ENCODE measurements around the gene CACNA1S.

CACNA1S gene

DNA sequence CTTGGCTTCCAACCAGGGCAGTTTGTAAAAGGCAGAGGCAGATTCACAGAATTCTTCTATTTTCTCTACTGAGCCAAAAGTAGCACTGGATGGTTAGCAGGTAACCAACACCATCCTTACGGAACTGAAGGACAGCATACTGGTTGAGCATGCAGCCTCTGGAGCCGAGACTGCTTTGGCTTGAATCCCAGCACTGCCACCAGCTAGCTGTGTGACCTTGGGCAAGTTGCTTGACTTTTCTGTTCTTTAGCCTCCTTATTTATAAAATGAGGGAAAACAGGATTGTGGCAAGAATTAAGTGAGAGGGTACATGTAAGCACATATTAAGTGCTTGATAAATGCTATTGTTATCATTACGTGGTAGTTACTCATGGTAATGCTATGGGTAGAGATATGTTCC is 19.5 kb downstream of the CACNA1S start:
- DNase-seq: no peak

DNA sequence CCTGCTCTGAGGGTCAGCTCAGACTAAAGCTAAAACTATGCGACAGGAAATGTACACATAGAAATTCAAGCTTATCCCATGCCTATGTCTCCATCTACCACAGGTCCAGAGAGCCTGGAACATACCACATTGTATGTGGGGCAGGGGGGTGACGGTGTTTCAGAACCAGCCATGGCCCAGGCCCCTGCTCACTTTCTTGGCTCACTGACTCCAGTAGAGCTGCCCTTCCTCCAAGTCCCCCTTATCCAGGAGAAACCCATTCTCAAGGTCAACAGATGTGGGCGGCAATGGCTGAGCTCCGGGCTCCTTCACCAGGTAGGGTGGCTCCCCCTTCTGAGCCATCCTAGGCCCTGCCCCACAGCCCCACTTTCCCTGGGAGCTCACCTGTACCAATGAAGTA is 21.0 kb downstream of the CACNA1S start:
- DNase-seq: no peak

DNA sequence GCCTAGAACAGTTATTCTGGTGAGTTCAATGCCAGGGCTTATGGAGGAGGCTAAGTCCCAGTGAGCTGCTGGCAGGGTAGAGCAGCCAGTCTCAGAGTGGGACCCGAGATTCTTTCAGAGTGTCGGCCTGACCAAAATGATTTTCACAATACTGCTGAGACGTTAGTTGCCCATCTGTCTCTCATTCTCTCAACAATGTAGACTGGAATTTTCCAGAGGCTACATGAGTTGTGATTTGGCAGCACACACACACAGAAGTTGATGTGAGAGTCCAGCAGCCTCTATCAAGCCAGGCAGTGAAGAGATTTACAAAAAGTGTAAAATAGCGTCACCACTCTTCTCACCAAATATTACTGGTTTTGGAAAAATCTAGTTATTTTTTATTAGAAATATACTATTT is 21.7 kb downstream of the CACNA1S start:
- DNase-seq: no peak

DNA sequence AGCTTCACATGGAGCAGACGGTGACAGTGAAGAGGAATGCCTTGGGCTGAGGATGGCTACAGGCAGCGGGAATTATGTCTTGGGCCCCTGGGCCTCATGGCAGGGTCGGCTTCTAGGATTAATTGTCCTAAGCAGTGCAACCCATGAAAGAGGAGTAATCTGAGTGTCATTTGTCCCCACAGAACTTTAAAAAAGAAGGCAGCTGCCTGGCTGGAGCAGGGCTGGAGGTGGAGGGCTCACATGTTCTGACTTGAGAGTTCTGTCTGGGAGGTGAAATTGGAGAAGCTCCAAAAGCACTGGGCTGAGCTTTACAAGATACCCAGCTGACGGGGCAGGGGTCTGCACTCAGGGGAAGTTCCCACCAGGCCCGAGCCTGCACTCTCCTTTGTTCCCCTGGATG is 22.6 kb downstream of the CACNA1S start:
- DNase-seq: no peak

DNA sequence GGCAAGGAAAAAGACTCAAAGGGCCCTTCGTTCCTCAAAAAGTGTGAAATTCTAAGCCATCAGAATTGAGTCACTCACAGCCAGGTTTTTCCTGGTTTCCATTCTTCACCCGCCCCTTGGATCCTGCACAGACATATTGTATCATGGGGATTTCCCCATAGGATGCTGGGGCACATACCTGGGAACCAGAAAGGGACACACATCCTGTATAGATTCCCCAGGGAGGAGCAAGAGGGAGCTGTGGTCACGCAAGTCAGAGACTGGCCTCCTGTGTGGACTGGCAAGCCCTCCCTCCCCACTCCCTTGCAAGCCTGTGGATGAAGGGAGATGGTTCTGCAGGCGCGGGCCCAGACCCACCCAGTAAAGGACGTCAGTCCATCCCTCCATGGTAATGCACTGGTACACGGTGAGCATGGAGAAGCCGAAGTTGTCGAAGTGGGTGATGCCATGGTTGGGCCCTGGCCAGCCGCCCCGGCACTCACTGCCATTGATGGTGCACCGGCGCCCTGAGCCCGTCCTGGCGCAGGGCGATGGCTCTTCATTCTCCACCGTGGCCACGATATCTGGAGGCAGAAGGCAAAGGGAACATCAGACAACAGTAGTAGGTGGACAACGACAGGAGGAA is 23.2 kb downstream of the CACNA1S start:
- DNase-seq: no peak

DNA sequence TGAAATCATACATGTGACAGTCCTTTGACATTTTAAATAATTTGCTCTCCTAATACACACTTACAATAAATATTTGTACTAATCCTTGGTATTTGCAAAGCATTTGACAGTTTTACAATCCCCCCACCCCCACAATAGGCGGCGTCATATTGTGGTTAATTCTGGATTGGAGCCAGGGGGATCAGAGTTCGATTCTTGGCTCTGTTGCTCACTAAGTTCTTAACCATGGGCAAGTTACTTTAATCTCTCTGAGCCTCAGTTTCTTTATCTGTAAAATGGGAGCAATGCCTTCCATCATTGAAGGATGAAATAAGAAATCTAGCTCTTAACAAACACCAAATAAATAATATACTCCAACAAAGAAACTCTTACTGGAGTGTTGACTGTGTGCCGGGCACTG is 23.8 kb downstream of the CACNA1S start:
- no peak for DNase-seq

DNA sequence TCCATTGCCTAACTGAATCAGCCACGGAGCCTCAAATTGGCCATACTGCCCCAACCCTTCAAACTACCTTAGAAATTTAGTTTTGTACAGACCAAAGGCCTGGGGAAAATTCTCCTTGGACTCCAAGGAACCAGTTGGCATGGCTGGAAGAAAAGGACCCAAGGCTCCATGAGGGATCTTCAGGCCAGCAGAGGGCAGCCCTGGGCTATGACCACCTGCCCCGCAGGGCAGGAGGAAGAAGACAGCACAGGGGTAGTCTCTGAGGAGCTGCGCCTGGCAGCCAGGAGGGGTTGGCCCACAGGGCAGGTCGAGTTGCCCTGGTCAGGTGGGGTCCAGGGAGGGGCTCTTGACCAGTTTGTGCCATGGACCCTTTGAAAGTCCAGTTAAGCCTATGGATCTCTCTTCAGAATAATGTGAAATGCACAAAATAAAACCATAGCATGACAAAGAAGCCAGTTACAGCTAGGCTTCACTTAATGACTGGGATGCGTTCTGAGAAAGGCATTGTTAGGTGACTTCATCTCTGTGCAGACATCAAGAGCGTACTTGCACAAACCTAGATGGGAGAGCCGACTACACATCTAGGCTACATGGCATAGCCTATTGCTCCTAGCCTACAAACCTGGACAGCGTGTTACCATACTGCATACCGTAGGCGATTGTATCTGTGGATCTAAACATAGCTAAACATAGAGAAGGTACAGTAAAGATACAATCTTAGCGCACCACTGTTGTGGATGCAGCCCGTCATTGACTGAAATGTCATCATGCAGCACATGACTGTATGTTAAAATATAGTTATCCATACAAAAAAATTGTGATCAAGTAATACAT is 26.1 kb downstream of the CACNA1S start:
- DNase-seq: peak in 2 of 5 donors; percentile 15 to 29

DNA sequence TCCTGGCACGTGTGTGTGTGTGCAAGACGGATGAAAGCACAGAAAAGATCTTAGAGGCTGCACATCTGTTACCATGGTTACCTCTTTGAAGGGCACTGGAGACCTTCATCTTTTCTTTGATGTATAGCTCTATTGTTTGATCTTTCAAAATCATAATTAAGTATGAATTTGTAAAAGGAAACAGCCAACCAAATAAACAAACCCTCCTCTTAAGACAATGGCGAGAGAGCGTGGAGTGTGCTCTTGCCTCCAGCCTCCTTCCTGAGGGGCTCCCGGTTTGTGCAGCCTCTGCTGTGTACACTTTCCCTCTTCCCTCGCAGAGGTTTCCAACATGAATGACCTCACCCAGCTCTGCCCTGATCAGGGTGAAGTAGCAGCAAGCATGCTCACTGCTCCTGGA is 27.9 kb downstream of the CACNA1S start:
- DNase-seq: no peak

DNA sequence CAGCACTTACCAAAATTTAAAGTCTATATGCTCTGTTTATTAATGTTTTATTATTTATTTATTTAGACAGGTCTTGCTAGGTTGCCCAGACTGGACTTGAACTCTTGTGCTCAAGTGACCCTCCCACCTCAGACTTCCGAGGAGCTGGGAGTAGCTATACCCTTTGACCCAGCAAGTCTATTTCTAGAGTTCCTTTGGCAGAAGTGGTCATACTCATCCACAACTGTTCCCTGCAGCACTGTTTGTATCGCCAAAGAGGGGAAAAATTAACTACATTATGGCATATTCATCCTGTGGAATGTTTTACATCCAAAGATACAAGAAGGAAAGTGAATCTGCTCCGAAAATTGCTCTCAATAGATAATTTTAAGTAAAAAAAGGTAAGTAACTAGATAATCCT is 28.5 kb downstream of the CACNA1S start:
- no peak for DNase-seq

DNA sequence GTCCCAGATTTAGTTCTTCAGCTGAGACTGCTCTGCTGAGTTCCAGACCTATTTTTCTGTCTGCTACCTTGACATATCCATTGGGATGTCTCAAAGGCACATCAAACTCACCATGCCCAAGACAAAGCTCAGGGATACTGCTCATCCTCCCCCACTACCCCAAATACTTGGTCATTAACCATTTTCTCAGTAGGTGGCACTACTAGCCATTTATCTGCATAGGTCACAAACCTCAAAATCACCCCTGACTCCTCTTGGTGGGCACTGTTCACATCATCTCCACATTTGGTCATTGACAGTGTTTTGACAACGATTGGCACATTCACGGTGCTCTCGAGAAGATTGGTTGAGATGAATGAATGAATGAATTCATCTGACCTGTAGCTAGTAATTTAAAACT is 32.1 kb downstream of the CACNA1S start:
- no peak for DNase-seq

DNA sequence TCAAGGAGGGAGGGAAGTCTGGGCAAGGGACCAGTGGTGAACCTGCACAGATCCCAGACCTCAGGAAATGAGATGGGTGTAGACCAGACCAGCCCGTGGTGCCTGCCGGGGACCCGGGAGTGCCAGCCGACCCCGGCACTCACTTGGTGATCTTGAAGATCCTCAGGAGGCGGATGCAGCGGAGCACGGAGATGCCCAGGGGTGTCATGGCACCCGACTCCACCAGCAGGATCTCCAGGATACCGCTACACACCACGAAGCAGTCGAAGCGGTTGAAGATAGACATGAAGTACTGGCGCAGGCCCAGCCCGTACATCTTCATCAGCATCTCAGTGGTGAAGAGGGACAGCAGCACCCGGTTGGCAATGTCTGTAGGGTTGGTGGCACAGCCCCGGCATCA is 34.5 kb downstream of the CACNA1S start:
- no peak for DNase-seq

DNA sequence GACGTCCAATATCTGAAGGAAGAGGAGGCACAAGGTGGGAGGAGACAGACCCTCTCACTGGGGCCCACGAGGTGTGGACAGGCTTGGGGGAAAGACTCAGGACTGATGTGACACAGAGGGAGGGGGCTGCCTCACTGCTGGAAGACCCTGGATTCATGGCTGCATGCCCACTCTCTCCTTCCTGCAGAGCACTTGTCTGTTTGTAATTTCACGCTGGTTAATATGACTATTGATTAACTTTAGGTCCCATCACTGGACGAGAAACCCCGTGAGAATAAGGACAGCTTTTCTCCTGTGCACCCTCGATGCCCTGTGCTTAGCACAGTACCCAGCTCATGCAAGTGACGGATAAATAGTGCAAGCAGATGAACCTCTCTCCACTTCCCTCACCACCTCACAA is 35.1 kb downstream of the CACNA1S start:
- no peak for DNase-seq

DNA sequence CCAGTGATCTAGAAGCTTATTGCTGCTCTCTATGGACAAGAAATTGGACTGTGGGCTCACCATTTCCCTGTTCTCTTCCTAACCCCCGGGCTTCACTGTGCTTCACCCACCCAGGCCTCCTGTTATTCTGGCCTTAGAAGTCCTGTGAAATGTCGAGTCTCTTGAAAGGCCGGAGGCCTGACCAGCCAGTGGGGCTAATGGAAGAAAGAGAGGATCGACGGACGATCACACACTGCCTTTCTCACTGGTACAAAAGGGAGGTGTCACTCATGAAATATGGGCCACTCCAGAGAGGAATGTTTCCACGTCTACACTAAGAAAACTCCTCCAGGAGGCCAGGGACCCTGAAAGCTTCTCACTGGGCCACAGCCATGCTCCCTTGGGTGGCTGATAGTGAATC is 36.1 kb downstream of the CACNA1S start:
- DNase-seq: no peak

DNA sequence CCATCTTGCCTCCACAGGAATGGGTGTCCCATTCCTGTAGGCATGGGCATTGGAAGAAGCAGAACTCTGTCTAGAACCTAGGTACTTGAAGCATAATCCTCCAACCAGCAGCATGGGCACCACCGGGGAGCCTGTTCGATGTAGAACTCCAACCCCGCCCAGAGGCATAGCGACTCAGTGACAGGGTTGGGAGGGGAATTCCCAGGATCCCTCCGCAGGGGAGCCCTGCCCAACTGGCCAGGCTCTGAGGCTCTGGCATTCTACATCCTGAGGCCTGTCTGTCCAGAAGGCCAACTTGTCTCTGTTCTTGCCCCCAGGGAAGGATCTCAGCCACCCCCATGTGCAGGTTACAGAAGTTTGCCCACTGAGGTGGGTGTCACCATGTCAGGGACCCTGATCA is 38.2 kb downstream of the CACNA1S start:
- DNase-seq: no peak

DNA sequence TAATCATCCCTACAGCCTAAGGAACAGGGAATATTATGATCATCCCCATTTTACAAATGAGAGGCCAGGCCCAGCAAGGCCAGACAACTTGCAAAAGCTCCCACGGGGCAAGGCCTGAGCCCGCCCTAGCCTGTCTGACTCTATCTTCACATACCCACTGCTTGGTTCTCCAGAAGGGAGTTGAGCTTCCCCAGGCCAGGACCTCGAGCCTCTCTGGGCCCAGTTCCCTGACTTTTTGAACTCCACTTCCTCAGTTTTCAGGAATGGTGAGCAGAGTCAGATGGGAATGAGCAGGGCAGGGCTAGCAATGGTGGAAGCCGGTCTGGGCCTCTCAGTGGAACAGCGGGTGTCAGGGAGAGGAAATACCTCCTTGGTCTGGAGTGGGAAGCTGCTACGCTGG is 39.3 kb downstream of the CACNA1S start:
- no peak for DNase-seq

DNA sequence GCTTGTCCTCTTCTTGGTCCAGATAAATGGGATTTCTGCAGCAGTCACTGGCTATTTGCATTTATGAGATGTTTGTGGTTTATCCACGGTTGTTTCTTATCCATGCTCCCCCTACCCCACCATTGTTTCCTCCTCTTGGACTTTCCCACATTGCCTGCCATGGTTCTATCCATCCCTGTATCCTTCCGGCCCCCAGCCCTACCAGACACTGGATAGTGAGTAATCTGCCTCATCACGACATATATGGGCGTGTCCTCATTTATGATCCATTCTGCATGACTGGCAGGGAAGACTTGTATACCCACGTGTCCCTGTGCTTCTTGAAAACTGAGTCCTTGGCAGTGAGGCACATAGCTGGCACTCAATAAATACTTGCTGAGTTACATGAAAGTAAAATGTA is 40.1 kb downstream of the CACNA1S start:
- no peak for DNase-seq

DNA sequence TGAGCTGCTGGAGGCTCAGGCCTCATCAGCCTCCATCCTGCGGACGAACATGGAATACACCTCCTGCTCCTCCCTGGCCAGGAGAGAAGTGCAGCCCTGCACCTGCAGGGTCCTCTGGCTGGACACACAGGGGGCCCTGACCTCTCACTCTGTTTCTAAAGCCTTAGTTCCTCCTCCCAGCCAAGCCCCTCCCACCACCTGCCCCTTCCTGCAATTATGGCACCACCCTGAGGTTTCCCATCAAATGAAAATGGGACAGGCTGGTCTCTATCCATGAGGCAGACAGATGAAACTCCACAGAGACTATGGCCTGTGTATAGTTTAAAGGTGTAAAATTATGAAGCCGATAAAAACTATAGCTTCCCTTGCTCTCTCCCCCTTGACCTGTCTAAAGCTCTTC is 42.6 kb downstream of the CACNA1S start:
- DNase-seq: no peak

DNA sequence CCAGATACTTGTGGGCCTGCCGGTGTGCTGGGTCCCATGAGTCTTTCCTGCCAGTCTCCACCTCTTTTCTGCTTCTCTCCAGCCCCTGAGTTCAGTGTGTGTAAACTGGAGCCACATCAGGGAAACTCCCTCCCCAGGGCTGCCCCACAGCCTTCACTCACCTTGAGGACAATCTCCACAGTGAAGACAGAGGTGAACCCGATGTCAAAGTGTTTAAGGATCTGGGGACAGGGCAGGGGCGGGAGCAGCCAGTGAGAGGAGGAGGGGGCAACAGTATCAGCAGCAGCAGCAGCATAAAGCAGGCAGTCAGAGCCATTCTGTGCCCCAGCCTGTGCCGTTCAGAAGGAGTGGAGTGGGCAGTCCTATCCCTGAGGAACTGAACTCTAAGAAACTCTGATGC is 43.2 kb downstream of the CACNA1S start:
- DNase-seq: no peak

DNA sequence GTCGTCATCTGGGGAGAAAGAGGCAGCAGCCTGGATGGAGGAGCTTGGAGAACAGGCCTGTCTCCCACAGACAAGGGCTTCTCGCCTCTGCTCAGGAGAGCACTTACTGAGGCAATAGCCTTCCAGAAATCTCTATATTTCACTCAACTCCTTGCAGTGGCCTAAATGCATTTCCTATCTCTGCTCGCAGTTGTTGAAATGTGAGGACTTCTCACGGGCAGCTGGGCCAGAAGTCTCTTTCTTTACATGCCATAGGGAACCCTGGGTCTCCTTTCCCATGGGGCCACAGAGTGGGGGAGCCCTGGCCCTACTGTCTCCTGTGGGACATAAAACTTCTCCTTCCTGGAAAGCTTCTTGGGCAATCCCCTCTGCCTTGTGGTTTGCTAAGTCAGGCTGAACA is 45.2 kb downstream of the CACNA1S start:
- DNase-seq: no peak

DNA sequence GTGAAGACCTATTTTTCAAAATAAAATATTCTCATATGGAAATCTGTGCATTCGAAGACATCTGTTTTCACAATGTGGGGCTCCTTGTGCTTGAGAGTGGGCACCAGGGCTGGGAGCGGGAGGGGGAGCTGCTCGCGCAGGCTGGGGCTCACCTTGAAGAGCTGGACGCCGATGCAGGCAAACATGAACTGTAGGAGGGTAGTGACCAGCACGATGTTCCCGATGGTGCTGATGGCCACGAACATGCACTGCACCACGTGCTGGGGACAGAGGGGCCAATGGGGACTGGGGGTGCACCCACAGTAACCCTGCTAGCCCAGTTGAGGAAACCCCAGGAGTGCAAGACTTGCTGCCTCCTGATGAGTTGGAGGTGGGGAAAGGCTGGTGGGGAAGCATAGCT is 46.5 kb downstream of the CACNA1S start:
- no peak for DNase-seq

DNA sequence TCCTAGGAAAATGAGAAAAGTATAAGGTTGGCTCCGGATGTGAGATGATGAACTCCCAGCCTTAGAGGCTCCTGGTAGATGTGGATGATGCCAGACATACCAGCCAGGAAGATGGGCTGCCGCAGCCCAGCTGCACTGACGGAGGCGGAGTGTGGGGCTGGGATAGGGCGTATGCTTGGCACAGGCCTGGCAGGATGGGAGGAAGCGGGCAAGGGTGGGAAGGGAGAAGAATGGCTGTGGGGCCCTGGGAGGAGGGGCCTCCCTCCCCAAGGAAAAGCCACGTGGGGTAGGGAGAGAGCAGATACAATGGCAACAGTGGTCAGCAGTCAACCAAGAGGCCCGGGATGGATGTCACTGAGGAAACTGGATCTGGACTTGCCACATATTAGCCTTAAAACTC is 47.4 kb downstream of the CACNA1S start:
- DNase-seq: no peak

DNA sequence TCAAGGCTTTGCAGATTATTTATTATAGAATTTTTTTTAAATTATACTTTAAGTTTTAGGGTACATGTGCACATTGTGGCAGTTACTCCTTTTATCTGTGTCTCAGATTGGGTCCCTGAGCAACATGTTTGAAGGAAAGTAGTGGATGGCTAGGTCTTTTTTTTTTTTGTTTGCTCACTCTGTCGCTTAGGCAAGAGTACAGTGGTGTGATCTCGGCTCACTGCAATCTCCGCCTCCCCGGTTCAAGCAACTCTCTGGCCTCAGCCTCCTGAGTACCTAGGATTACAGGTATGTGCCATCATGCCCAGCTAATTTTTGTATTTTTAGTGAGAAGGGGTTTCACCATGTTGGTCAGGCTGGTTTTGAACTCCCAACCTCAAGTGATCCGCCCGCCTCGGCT is 49.1 kb downstream of the CACNA1S start:
- DNase-seq: no peak

DNA sequence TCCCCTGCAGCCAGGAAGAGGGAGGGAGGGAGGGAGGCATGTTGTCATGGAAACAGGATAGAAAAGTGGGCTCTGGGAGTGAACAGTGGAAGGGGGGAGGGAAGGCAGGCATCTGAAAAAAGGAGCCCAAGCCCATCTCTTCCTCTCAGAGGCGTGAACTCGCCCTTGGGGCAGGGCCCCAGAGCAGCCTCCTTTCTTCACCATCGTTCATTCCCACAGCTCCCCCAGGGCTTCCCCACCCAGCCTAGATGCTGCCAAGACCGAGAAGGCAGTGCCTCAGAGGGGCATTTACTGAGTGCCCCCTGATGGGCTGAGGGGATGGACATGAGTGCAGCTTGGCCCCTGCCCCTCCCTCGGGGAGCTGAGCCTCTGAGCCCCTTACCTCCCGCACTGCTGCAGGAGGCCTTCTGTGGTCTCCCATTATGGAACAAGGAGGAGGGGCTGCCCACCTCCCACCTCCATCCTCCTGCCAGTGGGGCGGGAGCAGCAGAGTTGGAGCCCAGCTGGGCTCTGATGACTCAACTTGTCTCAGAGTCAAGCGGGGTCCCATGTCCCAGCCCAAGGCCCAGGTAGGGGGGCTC is 49.6 kb downstream of the CACNA1S start:
- no peak for DNase-seq

DNA sequence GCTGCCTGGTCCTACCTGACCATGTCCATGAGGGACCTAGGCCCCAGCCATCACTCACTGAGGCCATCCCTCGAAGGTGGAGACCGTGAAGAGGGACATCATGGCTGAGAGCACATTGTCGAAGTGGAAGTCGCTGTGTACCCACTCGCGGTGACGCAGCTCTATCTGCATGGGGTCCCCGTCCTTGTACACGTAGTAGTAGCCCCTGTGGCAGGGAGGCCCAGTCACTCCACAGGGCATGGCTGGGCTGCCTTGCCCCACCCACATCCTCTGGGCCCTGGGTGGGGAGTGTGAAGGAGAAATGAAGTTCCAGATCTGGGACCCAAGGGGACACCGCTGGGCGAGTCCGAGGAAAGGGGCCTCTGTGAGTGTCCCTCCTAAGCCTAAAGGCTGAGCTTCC is 50.3 kb downstream of the CACNA1S start:
- DNase-seq: no peak

Measured in T-helper 1 cell (primary cell).